ENCODE results near the gene ATXN7L1.

- no peak for TF ChIP-seq CTCF (conservative IDR thresholded peaks at IDR 0.05; ENCODE audit: low read depth, low read length)
- no peak for TF ChIP-seq EZH2 (IDR thresholded peaks at IDR 0.05; ENCODE audit: borderline replicate concordance, low read depth, low read length, poor library complexity, severe bottlenecking)
Observed at GRCh38 chr7:105825371-105825770, 51.0 kb downstream of the ATXN7L1 start.
